HUDEP-2 (cell line): ENCODE measurements around the gene PTH2.
A peak's percentile ranks its signal among the peaks of the same experiment; 100 is the strongest.

ENCODE experiments used
- DNase-seq, 76 experiments: peaks; one replicate each; lab custom pipeline; 2025; ENCODE audit not compliant: unreplicated experiment in 76 of 76; lab: John Stamatoyannopoulos, UW

The PTH2 gene

GRCh38 chr19:49415102-49415809 lies 8.0 kb downstream of the PTH2 start:
- no peak for DNase-seq

- DNase-seq: no peak
These were observed 9.0 kb downstream of the PTH2 start for GRCh38 chr19:49414256-49414655.

DNA sequence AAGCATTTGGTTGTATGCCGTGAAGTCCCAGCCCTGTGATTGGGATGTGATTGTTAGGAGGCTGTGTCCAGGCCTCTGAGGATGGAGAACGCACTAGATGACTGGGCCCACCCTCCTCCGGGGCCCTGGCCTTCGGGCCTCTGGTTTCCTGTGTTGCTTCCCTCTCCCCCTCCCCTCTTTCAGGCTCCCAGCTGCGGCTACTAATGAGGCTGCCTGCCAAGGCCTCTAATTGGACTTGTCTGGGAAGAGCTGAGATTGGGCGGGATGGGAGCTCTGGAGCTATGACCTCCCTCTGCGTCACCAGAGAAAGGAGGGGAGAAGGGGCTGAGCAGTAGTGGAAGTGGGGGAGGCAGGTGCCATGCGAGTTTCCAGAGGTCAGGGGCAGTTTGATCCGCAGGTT lies 9.9 kb downstream of the PTH2 start:
- DNase-seq: no peak

DNA sequence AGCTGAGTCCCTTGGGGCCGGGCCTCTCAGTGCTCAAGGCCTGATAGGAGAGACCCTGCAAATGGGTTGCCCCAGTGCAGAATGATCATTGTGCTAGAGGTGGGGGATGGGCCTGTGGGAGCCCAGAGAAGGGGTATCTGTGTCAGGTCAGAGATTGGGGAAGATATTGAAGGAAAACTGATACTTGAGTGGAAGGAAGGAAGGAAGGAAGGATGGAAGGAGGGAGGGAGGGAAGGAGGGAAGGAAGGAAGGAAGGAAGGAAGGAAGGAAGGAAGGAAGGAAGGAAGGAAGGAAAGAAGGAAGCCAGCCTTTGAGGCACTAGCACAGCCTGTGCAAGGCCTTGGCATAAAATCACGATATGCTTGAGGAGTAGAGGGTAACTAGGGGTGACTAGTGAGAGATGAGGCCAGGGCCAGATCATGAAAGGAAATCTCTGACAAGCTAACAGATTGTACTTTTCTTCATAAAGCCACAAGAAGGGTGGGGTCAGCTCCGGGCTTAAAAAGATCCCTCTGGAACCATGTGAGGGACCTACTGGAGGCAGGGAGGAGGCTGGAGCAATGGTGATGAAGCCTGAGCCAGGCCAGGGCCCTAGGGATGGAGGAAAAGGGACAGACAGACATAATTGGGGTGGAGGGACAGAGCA lies 11.4 kb downstream of the PTH2 start:
- DNase-seq: no peak

DNA sequence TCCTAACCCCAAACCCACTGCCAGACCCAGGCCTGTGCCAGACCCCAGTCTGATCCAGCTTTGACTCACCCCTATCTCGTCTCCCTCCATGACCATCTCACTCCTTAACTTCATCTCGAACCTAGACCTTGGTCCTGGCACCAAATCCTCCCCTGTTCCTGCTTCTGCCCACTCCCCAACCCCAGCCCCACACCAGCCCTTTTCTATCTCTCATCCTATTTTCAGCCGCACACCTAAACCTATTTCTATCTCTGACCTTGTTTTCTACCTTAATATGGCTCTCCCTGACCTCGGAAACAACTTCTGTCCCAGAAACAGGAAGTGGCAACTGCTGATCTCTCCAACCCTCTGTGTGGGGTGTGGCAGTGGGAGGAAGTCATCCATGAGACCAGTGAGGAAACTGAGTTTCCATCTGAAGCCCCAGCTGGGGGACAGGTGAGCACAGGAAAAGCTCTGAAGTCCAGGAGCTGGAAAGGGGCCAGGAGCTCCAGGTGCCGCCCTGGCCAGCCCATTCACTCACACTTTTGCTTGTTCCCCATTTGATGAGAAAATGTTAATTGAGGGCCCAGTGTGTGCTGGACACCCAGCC lies 13.7 kb downstream of the PTH2 start:
- peak in 1 of 76 experiments; percentile 25 for DNase-seq

DNA sequence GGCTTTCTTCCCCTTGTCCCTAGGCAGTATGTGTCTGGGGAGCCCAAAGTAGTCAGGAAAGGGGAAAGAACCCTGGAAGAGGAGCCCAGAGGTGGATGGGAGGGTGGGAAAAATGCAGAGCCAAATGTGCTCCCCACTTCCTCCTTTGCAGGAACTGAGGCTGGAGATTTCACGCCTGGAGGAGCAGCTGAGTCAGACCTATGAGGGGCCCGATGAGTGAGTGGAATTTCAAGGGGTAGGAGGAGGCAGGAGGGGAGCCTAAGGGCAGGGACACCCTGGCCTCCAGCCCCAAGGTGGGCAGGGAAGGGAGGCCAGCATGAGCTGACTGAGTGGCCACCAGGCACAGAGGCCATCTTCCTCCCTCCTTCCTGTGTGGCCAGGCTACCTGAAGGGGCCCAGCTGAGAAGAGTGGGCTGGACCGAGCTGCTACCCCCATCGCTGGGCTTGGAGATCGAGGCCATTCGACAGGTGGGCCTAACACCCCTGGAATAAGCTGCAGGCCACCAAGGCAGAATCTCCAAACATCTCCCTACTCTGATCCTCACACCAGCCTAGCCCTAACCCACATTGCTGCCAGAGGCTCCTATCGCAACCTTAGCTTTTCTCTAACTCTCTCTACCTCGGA lies 14.3 kb downstream of the PTH2 start:
- DNase-seq: no peak

DNA sequence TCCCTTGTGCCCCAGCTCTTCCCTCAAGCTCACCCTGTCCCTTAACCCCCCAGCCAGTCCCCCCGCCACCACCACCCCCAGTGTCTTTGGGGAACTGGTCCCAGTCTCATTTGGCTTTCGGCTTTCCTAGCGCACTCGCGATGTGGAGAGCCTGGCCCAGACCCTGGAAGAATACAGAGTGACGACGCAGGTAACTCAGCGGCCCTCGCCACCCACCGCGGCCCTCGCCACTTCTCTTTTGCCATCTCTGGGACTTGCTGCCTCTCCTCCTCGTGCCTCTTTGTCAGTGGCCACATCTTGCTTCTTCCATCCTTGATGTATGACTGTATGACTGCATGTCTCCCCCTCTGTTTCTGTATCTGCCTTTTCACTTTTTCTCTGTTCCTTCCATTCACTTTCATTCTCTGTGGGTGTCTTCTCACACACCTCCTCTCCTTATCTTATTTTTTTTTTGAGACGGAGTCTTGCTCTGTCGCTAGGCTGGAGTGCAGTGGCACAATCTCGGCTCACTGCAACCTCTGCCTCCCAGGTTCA lies 15.7 kb downstream of the PTH2 start:
- DNase-seq: no peak

DNA sequence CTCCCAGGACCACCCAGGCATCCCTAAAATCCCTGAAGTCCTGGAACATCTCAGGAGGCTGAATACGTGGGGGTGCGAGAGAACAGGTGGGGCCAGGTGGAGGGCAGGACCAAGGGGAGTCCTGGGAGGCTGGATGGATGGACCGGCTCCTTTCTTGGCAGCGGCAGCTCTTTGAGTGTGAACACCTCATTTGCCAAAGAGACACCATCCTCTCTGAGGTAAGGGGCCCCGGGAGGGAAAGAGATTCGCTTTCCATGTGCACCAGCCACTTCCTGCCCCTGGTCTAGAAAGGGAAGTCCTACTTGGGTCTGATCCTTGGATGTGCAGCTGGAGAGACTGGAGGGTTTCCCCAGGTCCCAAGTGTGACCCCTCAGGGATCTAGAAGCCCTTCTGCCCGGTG lies 16.2 kb downstream of the PTH2 start:
- DNase-seq: no peak

- DNase-seq: no peak
These were observed 19.6 kb downstream of the PTH2 start for GRCh38 chr19:49403404-49404187.

- no peak for DNase-seq
These were observed 23.2 kb downstream of the PTH2 start for GRCh38 chr19:49400029-49400428.

DNA sequence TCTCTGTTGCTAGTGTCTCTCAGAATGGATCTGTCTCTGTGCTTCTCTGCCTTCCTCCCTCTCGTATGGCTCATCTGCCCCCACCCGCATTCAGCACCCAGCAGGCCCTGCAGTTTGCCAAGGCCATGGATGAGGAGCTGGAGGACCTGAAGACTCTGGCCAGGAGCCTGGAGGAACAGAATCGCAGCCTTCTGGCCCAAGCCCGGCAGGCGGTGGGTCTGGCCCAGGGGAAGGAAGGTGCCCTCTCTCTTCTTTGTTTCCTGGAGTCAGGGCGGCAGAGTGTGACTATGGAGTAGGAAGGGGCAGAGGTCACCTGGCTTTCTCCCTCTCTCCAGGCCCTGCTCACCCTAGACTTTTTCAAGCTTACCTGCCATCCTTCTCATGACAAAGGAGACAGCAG lies 24.3 kb downstream of the PTH2 start:
- DNase-seq: no peak

DNA sequence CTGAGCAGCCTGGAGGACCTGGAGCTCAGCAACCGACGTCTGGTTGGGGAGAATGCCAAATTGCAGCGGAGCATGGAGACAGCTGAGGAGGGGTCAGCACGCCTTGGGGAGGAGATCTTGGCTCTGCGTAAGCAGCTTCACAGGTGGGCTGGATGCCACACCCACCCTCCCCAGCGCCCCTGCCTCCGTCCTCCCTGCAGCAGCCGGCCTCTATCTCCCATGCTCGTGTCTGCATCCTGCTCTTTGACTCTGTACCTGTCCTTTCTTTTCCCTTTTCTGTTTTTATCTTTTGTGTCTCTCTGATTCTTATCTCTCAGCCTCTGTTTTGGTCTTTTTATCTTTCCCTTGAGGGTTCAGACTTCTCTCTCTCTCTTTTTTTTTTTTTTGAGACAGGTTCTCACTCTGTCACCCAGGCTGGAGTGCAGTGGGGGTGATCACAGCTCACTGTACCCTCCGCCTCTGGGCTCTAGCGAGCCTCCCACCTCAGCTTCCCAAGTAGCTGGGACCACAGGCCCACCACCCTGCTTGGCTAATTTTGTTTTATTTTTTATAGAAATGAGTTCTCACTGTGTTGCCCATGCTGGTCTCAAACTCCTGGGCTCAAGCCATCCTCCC lies 25.1 kb downstream of the PTH2 start:
- no peak for DNase-seq

- DNase-seq: no peak
These were observed 26.3 kb downstream of the PTH2 start for GRCh38 chr19:49396738-49397505.

DNA sequence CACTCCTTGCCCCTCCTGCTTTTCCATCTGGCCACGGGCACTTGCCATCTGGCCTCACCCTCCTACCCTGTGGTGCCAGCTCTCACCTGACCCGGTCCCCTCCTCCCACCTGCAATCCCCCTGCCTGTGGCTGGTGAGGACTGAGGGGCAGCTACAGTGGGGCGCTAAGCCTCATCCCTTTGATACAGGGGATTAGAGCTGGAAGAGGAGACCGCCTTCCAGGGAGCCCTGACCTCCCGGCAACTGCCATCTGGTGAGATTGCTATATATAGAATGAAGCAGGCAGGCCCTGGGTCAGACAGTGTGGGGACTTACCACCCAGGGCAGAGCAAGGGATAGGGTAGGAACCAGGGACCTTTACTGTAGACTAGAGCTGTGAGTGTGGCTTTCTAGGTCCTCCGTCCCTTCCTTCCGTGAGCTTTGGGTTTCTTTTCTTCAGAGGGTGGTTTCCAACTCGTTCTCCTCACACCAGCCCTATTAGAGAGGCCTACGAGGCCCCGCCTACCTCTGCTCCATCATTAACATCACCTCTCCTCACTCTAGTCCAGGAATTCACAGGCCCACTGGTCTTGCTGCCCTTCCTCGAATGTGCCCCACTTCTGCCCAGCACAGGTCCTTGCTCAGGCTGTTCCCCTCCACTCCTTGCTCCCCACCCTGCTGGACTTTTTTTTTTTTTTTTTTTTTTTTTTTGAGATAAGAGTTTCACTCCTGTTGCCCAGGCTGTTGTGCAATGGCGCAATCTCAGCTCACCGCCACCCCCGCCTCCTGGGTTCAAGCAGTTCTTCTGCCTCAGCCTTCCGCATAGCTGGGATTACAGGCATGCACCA lies 27.4 kb downstream of the PTH2 start:
- no peak for DNase-seq

- no peak for DNase-seq
These were observed 29.4 kb downstream of the PTH2 start for GRCh38 chr19:49393881-49394280.

DNA sequence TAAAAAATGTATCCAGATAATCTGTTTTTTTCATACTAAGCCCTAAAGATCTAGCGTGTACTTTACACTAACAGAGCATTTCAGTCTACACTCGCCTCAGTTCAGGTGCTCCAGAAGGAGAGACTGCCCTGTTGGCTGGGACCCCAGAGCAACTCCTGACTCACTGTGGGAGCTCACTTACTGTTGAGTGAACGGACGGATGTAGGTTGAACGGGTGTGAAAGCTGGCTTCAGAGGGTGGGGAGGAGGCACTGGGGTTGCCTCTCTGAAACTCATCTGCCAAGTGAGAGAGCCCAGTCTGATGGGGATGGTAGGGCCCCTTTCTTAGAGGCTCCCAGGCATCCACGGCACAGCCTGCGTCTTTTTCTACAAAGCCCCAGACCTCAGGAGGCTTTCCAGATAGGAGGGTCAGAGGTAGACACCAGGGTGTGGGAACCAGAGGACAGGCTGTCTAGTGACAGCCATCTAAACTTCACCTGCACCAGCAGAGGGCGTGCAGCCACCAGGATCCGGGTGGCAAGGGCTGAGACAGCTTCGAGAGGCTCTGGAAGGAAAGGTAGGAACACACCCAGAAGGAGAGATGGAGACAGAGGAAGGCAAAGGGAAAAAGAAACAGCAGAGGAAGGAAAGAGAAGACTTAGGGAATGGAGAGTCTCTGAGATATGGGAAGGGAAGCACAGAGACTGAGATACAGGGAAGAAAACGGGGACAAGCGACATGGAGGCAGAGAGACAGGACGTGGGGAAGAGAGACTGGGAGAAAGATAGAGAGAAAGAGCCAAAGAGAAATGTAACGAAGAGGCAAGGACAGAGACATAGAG lies 31.5 kb downstream of the PTH2 start:
- peak in 69 of 76 experiments; percentile 20 to 81 (median 63) for DNase-seq

DNA sequence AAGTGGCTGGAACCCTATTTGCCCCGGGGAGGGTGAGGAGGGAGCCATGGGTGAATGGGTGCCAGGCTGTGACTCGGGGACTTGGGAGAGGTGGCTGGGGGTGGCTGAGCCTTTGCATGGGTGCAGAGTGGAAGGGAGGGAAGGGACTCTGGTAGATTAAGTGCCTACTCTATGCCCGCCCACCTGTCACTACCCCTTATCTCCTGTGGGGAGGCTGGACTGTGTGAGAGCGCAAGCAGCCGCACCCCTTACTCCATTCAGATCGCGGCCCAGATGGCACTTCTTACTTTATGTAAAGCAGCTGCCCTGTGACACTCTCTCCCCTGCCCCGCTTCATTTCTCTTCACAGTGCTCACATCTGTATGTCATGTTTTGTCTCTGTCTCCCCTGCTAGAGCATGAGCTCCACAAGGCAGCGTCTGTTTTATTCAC lies 32.3 kb downstream of the PTH2 start:
- DNase-seq: peak in 39 of 76 experiments; percentile 3 to 72 (median 33)
